Peyer's patch (tissue), 4 donors: ENCODE data around the gene TMEM222.

Experiments
- POLR2A ChIP-seq, 2 donors: fragments of 450-650 bp; IDR thresholded peaks; one replicate each; pipeline ENCODE4 v1.5.1; 2017; ENCODE audit warnings: antibody characterized with exemption in 2 of 2, mild to moderate bottlenecking in 2 of 2, moderate library complexity in 2 of 2
- TF ChIP-seq, protein P1 (sequence below), 6 experiments: fragments of 450-650 bp in 4 of 6; fragments of 200-600 bp in 2 of 6; sonication (generic) in 1 of 6; IDR thresholded peaks; one replicate each; pipeline ENCODE4 v1.5.1; 2017 to 2019; ENCODE audit warnings: antibody characterized with exemption in 6 of 6, mild to moderate bottlenecking in 3 of 6, moderate library complexity in 1 of 6

DNA sequence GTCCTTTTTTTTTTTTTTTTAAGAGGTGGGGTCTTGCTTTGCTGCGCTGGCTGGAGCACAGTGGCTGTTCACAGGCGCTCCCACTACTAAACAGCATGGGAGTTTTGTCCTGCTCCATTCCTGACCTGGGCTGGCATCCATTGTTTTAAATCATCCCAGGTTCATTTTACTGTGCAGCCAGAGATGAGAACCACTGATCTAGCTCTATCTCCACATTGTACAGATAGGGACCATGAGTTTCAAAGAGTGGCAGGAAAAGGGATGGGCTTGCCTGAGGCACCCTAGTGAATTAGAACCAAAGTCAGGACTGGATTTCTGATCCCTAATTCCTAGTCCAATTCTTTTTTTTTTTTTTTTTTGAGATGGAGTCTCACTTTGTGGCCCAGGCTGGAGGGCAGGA lies 7.2 kb upstream of the TMEM222 start:
- TF ChIP-seq POLR2A (IDR thresholded peaks at IDR 0.05) = no peak
- TF ChIP-seq, protein P1, sequence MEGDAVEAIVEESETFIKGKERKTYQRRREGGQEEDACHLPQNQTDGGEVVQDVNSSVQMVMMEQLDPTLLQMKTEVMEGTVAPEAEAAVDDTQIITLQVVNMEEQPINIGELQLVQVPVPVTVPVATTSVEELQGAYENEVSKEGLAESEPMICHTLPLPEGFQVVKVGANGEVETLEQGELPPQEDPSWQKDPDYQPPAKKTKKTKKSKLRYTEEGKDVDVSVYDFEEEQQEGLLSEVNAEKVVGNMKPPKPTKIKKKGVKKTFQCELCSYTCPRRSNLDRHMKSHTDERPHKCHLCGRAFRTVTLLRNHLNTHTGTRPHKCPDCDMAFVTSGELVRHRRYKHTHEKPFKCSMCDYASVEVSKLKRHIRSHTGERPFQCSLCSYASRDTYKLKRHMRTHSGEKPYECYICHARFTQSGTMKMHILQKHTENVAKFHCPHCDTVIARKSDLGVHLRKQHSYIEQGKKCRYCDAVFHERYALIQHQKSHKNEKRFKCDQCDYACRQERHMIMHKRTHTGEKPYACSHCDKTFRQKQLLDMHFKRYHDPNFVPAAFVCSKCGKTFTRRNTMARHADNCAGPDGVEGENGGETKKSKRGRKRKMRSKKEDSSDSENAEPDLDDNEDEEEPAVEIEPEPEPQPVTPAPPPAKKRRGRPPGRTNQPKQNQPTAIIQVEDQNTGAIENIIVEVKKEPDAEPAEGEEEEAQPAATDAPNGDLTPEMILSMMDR (IDR thresholded peaks at IDR 0.05) = no peak
